Heart left ventricle (tissue), 16 donors: ENCODE measurements around the gene POFUT2. TPM values are rescaled to one million over a fixed set of nuclear protein-coding genes. Genes with fewer than 3 reads are reported as not detected.

ENCODE experiments used
- ATAC-seq, 4 donors: fragments of 200-7000 bp; cut with Tn5 transposase; one replicate each; pipeline ENCODE4 v1.9.1; 2020 to 2022; ENCODE audit warnings: moderate library complexity in 4 of 4, mild to moderate bottlenecking in 3 of 4, moderate number of reproducible peaks in 1 of 4
- DNase-seq, 5 donors: peaks; one replicate each; pipeline ENCODE4 v3.0.0-alpha.2; 2020
- H3K27ac ChIP-seq, 12 donors: fragments of 200-600 bp; sonication (generic) in 4 of 12; one replicate each; pipeline versions ENCODE4 v1.5.0 to v1.8.0; 2016 to 2022; ENCODE audit warnings: mild to moderate bottlenecking in 2 of 12
- H3K27me3 ChIP-seq, 9 donors: fragments of 200-600 bp; sonication (generic) in 2 of 9; one replicate each; pipeline versions ENCODE4 v1.5.1 to v1.8.0; 2016 to 2022; ENCODE audit warnings: mild to moderate bottlenecking in 3 of 9
- H3K36me3 ChIP-seq, 9 donors: fragments of 200-600 bp; sonication (generic) in 2 of 9; one replicate each; pipeline versions ENCODE4 v1.5.0 to v1.8.0; 2018 to 2022; ENCODE audit warnings: mild to moderate bottlenecking in 2 of 9
- H3K4me1 ChIP-seq, 12 donors: fragments of 200-600 bp; sonication (generic) in 4 of 12; one replicate each; pipeline versions ENCODE4 v1.5.0 to v1.8.0; 2016 to 2022; ENCODE audit warnings: mild to moderate bottlenecking in 3 of 12
- H3K4me3 ChIP-seq, 12 donors: fragments of 200-600 bp; sonication (generic) in 4 of 12; one replicate each; pipeline versions ENCODE4 v1.5.0 to v1.8.0; 2017 to 2022; ENCODE audit warnings: mild to moderate bottlenecking in 9 of 12, moderate library complexity in 4 of 12
- H3K9me3 ChIP-seq, 12 donors: fragments of 200-600 bp; sonication (generic) in 4 of 12; one replicate each; pipeline versions ENCODE4 v1.5.0 to v1.8.0; 2016 to 2022; ENCODE audit warnings: mild to moderate bottlenecking in 1 of 12
- POLR2A ChIP-seq, 2 donors: fragments of 450-650 bp; IDR thresholded peaks; one replicate each; pipeline ENCODE4 v1.6.1; 2017; ENCODE audit warnings: antibody characterized with exemption in 2 of 2, mild to moderate bottlenecking in 2 of 2, moderate library complexity in 2 of 2
- WGBS, 4 donors: extraction: QIAGEN DNeasy Blood & Tissue Kit in 2 of 4; methylation state at CpG; one replicate each; pipeline versions ENCODE4 v1.1.5 to v1.1.7; 2013 to 2018; 5-methylcytosine and 5-hydroxymethylcytosine counted together
- intact Hi-C, 10 donors: fragments of 100-400 bp; cut with DNase I; formaldehyde crosslinking; loops; one replicate each; pipeline versions ENCODE4 v1.11.1 to v1.14.2; 2022
- polyA plus RNA-seq, 2 donors: library from polyadenylated mRNA; stranded (reverse); fragments of 200-250 nt; gene quantifications; one replicate each; pipeline ENCODE4 v1.2.3, GENCODE V29; 2013
- total RNA-seq, 9 donors: library from RNA; depleted of rRNA in 2 of 9; stranded (reverse); fragments of >200 nt in 2 of 9; fragmentation: NEBNext Ultra II Directional in 3 of 9; extraction: Animal tissue kit (Norgen Biotek cat#: 25700) in 3 of 9; gene quantifications; one replicate each; pipeline versions ENCODE4 v1.1.0 to v1.2.4, GENCODE V29; 2016 to 2023
- TF ChIP-seq, protein P1 (sequence below), 12 donors: fragments of 200-600 bp; sonication (generic) in 4 of 12; IDR thresholded peaks; one replicate each; pipeline versions ENCODE4 v1.5.0 to v1.8.0; 2018 to 2022; ENCODE audit warnings: antibody characterized with exemption in 12 of 12, mild to moderate bottlenecking in 5 of 12
- donor health status: ischemic (EF 13 %, LVEDD 7.1; RV severe dilation, severe dysfunction).
- donor health status: healthy with polysubstance abuse.
- donor health status: DM: no; HTN: yes; CAD: no.
- donor health status: DM: no; HTN: no; CAD: no.
- donor health status: ischemic (EF 25% LVEDD 6.9; RV normal size, moderate dysfunction).
- donor health status: ischemic (EF 25% LVEDD 5.7; RV mildly dilated, moderate dysfunction).
- donor health status: healthy.
- donor health status: DM: yes; HTN: yes; CAD: no.
- donor health status: ischemic (EF 35%, LVEDD 5.7; RV mildly dilated, moderate dysfunction).
- donor health status: nonischemic (EF 11% LVEDD 7.7; RV severe dilation, severe dysfunction).
- donor health status: DM: yes; HTN: yes; CAD: no.
- donor health status: PGD.
- donor health status: ischemic (EF 29% LVEDD 5.4; RV normal size, mild dysfunction).
- donor health status: nonischemic (EF 23%, LVEDD 6.1; RV moderate dilation, normal function).

POFUT2 gene
- total and polyA plus RNA-seq, 11 donors: 10.8 to 25.8 (median 18.5) TPM

DNA sequence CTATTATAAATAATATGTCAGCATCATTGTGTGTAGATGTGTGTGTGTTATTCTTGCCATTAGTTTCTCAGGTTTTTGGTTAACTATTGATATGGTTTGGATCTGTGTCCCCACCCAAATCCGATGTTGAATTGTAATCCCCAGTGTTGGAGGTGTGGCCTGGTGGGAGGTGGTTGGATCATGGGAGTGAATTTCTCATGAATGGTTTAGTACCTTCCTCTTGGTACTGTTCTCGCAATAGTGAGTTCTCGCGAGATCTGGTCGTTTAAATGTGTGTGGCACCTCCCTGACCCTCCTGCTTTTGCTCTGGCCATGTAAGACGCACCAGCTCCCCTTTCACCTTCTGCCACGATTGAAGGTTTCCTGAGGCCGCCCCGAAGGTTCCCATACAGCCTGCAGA lies 9.6 kb upstream of the POFUT2 start:
- H3K4me1 ChIP-seq: peaks cover 25 to 78% (median 62%) of the 10 kb centered on the region in 12 donors
- no peaks in the 10 kb centered on the region for H3K27me3 ChIP-seq
- DNase-seq (no peak), ATAC-seq (no peak)
- H3K4me3 ChIP-seq: no peak overlapping the region
- WGBS, 4 donors: 87 to 91% (median 90%) methylated on average over 9 of the region's 9 CpGs
- H3K27ac ChIP-seq: peak overlapping the region in 8 of 12 donors; percentile 86 to 98 (median 94)
- no peaks in the 10 kb centered on the region for H3K36me3 ChIP-seq
- H3K9me3 ChIP-seq: peaks cover 0 to 2% (median 0%) of the 10 kb centered on the region in 12 donors
- intact Hi-C loops: no loop called here
- TF ChIP-seq, protein P1, sequence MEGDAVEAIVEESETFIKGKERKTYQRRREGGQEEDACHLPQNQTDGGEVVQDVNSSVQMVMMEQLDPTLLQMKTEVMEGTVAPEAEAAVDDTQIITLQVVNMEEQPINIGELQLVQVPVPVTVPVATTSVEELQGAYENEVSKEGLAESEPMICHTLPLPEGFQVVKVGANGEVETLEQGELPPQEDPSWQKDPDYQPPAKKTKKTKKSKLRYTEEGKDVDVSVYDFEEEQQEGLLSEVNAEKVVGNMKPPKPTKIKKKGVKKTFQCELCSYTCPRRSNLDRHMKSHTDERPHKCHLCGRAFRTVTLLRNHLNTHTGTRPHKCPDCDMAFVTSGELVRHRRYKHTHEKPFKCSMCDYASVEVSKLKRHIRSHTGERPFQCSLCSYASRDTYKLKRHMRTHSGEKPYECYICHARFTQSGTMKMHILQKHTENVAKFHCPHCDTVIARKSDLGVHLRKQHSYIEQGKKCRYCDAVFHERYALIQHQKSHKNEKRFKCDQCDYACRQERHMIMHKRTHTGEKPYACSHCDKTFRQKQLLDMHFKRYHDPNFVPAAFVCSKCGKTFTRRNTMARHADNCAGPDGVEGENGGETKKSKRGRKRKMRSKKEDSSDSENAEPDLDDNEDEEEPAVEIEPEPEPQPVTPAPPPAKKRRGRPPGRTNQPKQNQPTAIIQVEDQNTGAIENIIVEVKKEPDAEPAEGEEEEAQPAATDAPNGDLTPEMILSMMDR (IDR thresholded peaks at IDR 0.05): no peak
- no peak for TF ChIP-seq POLR2A (IDR thresholded peaks at IDR 0.05)

DNA sequence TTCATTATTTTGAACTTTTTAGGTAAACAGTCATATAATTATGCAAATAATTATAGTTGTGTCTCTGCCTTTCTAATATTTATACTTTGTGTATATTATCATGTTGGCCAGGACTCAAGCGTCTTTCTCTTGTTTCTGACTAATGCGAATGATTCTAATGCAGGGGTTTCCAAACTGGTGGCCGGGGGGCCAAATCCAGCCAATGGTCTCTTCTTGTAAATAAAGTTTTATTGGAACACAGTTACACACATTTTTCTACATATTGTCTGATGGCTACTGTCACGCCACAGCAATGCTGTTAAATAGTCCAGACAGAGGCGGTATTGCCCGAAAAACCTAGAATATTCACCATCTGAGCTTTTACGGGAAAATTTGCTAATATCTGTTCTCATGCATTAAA lies 8.9 kb upstream of the POFUT2 start:
- no peak overlapping the region for H3K4me3 ChIP-seq
- H3K4me1 ChIP-seq: peaks cover 25 to 78% (median 61%) of the 10 kb centered on the region in 12 donors
- peak overlapping the region in 9 of 12 donors; percentile 0 to 98 (median 92) for H3K27ac ChIP-seq
- no peaks in the 10 kb centered on the region for H3K27me3 ChIP-seq
- ATAC-seq (no peak), DNase-seq (no peak)
- H3K9me3 ChIP-seq: peaks cover 0 to 2% (median 0%) of the 10 kb centered on the region in 12 donors
- intact Hi-C loops: no loop called here
- WGBS, 4 donors: 98 to 99% (median 98%) methylated on average over 7 of the region's 7 CpGs
- TF ChIP-seq, protein P1 (IDR thresholded peaks at IDR 0.05): no peak
- TF ChIP-seq POLR2A (IDR thresholded peaks at IDR 0.05): no peak
- H3K36me3 ChIP-seq: no peaks in the 10 kb centered on the region

DNA sequence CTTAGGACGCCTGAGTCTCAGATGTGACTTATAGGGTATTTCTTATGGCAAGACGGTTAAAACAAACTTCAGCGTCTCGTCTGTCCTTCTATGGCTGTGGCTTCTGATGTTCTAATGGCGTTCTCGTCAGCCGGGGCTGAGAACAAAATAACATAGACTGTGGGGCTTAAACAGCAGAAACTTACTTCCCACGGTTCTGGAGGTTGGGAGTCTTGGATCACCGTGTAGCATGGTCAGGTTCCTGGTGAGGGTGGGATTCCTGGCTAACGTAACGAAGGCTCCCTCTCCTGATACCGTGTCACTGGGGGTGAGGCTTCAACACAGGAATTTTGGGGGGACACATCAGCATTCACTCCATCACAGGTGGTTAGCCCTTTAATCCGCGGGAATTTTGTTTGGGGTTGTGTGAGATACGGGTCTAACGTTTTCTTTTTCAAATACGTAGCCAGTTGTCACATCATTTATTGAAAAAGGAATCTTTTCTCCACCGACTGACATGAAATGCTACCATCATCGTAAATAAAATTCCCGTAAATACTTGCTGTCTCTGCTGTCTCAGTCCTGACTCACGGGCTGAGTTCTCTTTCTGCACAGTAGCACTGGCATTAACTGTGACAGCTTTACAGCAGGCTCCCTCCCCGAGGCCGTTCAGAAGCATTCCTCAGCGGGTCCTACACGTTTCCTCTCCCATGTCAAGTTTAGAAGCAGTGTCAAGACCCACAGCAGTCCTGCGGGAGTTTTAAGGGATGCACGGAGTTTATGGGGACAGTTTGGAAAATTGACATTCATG lies 8.1 kb upstream of the POFUT2 start:
- no peaks in the 10 kb centered on the region for H3K36me3 ChIP-seq
- H3K27ac ChIP-seq: peak overlapping the region; percentile 77 to 99 (median 94)
- intact Hi-C loops: loop anchor here in 1 of 10 donors (2.0 kb wide), 1 partner anchor 61 kb away; no protein-coding TSS in a partner anchor
- H3K9me3 ChIP-seq: peaks cover 0 to 2% (median 0%) of the 10 kb centered on the region in 12 donors
- H3K4me3 ChIP-seq: no peak overlapping the region
- H3K4me1 ChIP-seq: peaks cover 24 to 74% (median 54%) of the 10 kb centered on the region in 12 donors
- H3K27me3 ChIP-seq: no peaks in the 10 kb centered on the region
- peak in 1 of 5 donors; percentile 17 for DNase-seq
- 74 to 84% (median 80%) methylated on average over 27 of the region's 27 CpGs for WGBS, 4 donors
- TF ChIP-seq, protein P1 (IDR thresholded peaks at IDR 0.05): no peak
- TF ChIP-seq POLR2A (IDR thresholded peaks at IDR 0.05): no peak
- ATAC-seq: no peak
